Spleen (tissue), 11 donors: ENCODE measurements around the gene TAF1B. TPM values are rescaled to one million over a fixed set of nuclear protein-coding genes. Genes with fewer than 3 reads are reported as not detected.

Source experiments
- DNase-seq: peaks from one replicate; pipeline ENCODE4 v3.0.0-alpha.2; 2020
- H3K27ac ChIP-seq, 8 donors: fragments of 200-600 bp; sonication (generic) in 7 of 8; 1 replicate in 4 of 8; 2 replicates in 4 of 8; pipeline versions ENCODE4 v1.5.0 to v1.8.0; 2016 to 2021; ENCODE audit warnings: inconsistent platforms in 4 of 8, mild to moderate bottlenecking in 4 of 8, moderate library complexity in 1 of 8
- H3K27me3 ChIP-seq, 7 donors: fragments of 200-600 bp; sonication (generic) in 6 of 7; replicated peaks in 1 of 7; 1 replicate in 4 of 7; 2 replicates in 3 of 7; pipeline versions ENCODE4 v1.5.0 to v1.8.0; 2016 to 2021; ENCODE audit warnings: inconsistent platforms in 3 of 7, mild to moderate bottlenecking in 1 of 7
- H3K36me3 ChIP-seq, 6 donors: fragments of 200-600 bp; sonication (generic) in 5 of 6; 1 replicate in 4 of 6; 2 replicates in 2 of 6; pipeline versions ENCODE4 v1.5.0 to v1.8.0; 2016 to 2021; ENCODE audit warnings: inconsistent platforms in 2 of 6
- H3K4me1 ChIP-seq, 6 donors: fragments of 200-600 bp; sonication (generic) in 5 of 6; 1 replicate in 3 of 6; 2 replicates in 3 of 6; pipeline versions ENCODE4 v1.5.0 to v1.8.0; 2016 to 2021; ENCODE audit warnings: inconsistent platforms in 3 of 6
- H3K4me3 ChIP-seq, 8 donors: fragments of 200-600 bp; sonication (generic) in 7 of 8; 1 replicate in 4 of 8; 2 replicates in 4 of 8; pipeline versions ENCODE4 v1.5.0 to v1.8.0; 2016 to 2021; ENCODE audit warnings: inconsistent platforms in 4 of 8, mild to moderate bottlenecking in 4 of 8, moderate library complexity in 2 of 8
- H3K9me3 ChIP-seq, 8 donors: fragments of 200-600 bp; sonication (generic) in 7 of 8; 1 replicate in 4 of 8; 2 replicates in 4 of 8; pipeline versions ENCODE4 v1.5.0 to v1.8.0; 2016 to 2021; ENCODE audit warnings: inconsistent platforms in 4 of 8
- POLR2A ChIP-seq, 3 donors: fragments of 450-650 bp; IDR thresholded peaks; one replicate each; pipeline ENCODE4 v1.5.1; 2017; ENCODE audit warnings: antibody characterized with exemption in 3 of 3, mild to moderate bottlenecking in 1 of 3
- POLR2AphosphoS5 ChIP-seq, 3 donors: sonication (generic); formaldehyde crosslinking; IDR thresholded peaks; one replicate each; pipeline ENCODE4 v1.5.1; 2017; ENCODE audit warnings: antibody characterized with exemption in 3 of 3
- WGBS, 5 donors: extraction: QIAGEN DNeasy Blood & Tissue Kit in 3 of 5; methylation state at CpG; one replicate each; pipeline versions ENCODE4 v1.1.5 to v1.1.7; 2013 to 2018; 5-methylcytosine and 5-hydroxymethylcytosine counted together
- intact Hi-C: fragments of 100-400 bp; cut with DNase I; formaldehyde crosslinking; loops from one replicate; pipeline ENCODE4 v1.15.0; 2023; ENCODE audit warnings: low total_unique reads
- polyA plus RNA-seq, 3 donors: library from polyadenylated mRNA; stranded (reverse); fragments of 200-250 nt; gene quantifications; one replicate each; pipeline ENCODE4 v1.2.1, GENCODE V29; 2013
- total RNA-seq, 7 donors: library from RNA; depleted of rRNA in 3 of 7; stranded (reverse); fragments of >200 nt in 3 of 7; fragmentation: NEBNext Ultra II Directional in 4 of 7; extraction: Animal tissue kit (Norgen Biotek cat#: 25700) in 4 of 7; gene quantifications; one replicate each; pipeline versions ENCODE4 v1.1.0 to v1.2.1, GENCODE V29; 2016 to 2021
- TF ChIP-seq, protein P1 (sequence below), 11 experiments: fragments of 200-600 bp in 7 of 11; fragments of 450-650 bp in 4 of 11; sonication (generic) in 4 of 11; IDR thresholded peaks in 8 of 11; conservative IDR thresholded peaks in 3 of 11; 1 replicate in 7 of 11; 2 replicates in 4 of 11; pipeline versions ENCODE4 v1.4.0 to v1.8.0; 2016 to 2021; ENCODE audit warnings: antibody characterized with exemption in 11 of 11, inconsistent platforms in 4 of 11, mild to moderate bottlenecking in 1 of 11
- donor health status: healthy with polysubstance abuse.
- donor health status: DM: no; HTN: no; CAD: no; lungs with moderate emphysema.
- donor health status: DM: no; HTN: no; CAD: no.
- donor health status: Bipolar disorder and iron deficiency.
- donor health status: healthy.
- donor health status: DM: no; HTN: no; CAD: no.
- donor health status: DM: yes; HTN: yes; CAD: no.

The TAF1B gene
- total and polyA plus RNA-seq, 10 donors: 3.8 to 26.5 (median 16.7) TPM

DNA sequence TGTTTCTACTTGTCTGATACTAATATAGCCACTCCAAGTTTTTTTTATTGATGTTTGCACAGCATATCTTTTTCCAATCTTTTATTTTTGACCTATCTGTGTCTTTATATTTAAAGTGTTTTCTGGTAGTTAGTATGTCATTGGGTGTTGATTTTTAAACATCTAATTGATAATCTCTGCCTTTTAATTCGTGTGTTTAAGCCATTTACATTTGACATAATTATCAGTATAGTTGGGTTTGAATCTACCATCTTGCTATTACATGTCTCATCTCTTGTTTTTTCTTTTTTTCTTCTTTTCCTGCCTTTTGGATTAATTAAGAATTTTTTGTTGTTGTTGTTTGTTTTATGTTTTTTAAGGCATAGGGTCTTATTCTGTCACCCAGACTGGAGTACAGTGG lies 44.2 kb downstream of the TAF1B start:
- WGBS, 5 donors: 94 to 98% (median 97%) methylated on average over 1 of the region's 1 CpG
- intact Hi-C loops: no loop called here

DNA sequence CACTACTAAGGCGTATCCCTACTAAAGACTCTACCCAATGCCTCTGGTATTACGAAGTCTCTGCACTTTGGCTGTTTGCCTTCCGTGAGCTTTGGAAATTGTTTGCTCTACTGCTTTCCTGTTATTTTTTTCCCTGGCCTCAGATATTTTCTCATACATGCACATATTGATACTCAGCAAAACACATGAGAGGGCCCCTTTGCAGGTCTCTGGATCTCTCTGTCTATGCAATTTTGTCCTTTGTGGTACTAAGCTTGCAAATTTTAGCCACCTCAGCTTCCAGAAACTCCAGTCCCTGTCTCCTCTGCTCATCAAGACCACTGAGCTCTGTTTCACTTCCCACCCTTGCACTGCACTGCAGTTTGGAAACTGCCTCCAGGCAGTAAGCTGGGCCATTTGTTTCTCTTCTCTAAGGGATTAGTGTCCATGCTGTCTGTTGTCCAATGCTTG lies 46.6 kb downstream of the TAF1B start:
- TF ChIP-seq, protein P1, sequence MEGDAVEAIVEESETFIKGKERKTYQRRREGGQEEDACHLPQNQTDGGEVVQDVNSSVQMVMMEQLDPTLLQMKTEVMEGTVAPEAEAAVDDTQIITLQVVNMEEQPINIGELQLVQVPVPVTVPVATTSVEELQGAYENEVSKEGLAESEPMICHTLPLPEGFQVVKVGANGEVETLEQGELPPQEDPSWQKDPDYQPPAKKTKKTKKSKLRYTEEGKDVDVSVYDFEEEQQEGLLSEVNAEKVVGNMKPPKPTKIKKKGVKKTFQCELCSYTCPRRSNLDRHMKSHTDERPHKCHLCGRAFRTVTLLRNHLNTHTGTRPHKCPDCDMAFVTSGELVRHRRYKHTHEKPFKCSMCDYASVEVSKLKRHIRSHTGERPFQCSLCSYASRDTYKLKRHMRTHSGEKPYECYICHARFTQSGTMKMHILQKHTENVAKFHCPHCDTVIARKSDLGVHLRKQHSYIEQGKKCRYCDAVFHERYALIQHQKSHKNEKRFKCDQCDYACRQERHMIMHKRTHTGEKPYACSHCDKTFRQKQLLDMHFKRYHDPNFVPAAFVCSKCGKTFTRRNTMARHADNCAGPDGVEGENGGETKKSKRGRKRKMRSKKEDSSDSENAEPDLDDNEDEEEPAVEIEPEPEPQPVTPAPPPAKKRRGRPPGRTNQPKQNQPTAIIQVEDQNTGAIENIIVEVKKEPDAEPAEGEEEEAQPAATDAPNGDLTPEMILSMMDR (IDR thresholded peaks at IDR 0.05 in 8 of 11, conservative IDR thresholded peaks at IDR 0.05 in 3 of 11): no peak
- TF ChIP-seq POLR2A (IDR thresholded peaks at IDR 0.05) (no peak), POLR2AphosphoS5 (IDR thresholded peaks at IDR 0.05) (no peak)
- DNase-seq: no peak
- Histone ChIP-seq H3K36me3 (peaks cover 0 to 53% (median 8%) of the 10 kb centered on the region in 6 donors), H3K27ac (no peak overlapping the region), H3K4me1 (no peaks in the 10 kb centered on the region), H3K27me3 (no peaks in the 10 kb centered on the region), H3K4me3 (no peak overlapping the region), H3K9me3 (peaks cover 2 to 23% (median 18%) of the 10 kb centered on the region in 8 donors)
- 31 to 74% (median 57%) methylated on average over 3 of the region's 3 CpGs for WGBS, 5 donors
- intact Hi-C loops: no loop called here

More for the DNA sequence above, 44.2 kb downstream of the TAF1B start:
- no peaks in the 10 kb centered on the region for H3K27me3 ChIP-seq
- H3K36me3 ChIP-seq: peaks cover 0 to 68% (median 23%) of the 10 kb centered on the region in 6 donors
- no peaks in the 10 kb centered on the region for H3K4me1 ChIP-seq
- H3K4me3 ChIP-seq: no peak overlapping the region
- H3K27ac ChIP-seq: no peak overlapping the region
- DNase-seq: no peak
- peaks cover 2 to 23% (median 18%) of the 10 kb centered on the region in 8 donors for H3K9me3 ChIP-seq
- TF ChIP-seq POLR2A (IDR thresholded peaks at IDR 0.05) (no peak), POLR2AphosphoS5 (IDR thresholded peaks at IDR 0.05) (no peak)
- TF ChIP-seq, protein P1 (IDR thresholded peaks at IDR 0.05 in 8 of 11, conservative IDR thresholded peaks at IDR 0.05 in 3 of 11): no peak

DNA sequence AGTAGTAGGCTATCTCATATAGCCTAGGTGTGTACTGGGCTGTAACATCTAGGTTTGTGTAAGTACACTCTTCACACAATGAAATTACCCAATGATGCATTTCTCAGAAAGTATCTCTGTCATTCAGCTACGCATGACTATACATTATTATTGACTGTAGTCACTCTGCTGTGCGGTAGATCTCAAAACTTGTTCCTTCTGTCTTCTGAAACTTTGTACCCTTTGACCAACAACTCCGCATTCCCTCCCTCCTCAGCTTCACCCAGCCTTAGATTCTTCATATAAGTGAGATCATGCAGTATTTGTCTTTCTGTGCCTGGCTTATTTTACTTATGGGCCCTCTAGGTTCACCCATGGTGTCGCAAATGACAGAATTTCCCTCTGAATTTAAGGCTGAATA lies 49.0 kb downstream of the TAF1B start:
- whole genome bisulfite sequencing, 5 donors: 95 to 99% (median 98%) methylated on average over 4 of the region's 4 CpGs
- TF ChIP-seq POLR2A (IDR thresholded peaks at IDR 0.05) (no peak), POLR2AphosphoS5 (IDR thresholded peaks at IDR 0.05) (no peak)
- TF ChIP-seq, protein P1 (IDR thresholded peaks at IDR 0.05 in 8 of 11, conservative IDR thresholded peaks at IDR 0.05 in 3 of 11): no peak
- Histone ChIP-seq H3K36me3 (peaks cover 0 to 34% (median 10%) of the 10 kb centered on the region in 6 donors), H3K27me3 (no peaks in the 10 kb centered on the region), H3K4me3 (no peak overlapping the region), H3K4me1 (peaks cover 0 to 20% (median 2%) of the 10 kb centered on the region in 6 donors), H3K9me3 (peaks cover 0 to 11% (median 9%) of the 10 kb centered on the region in 8 donors), H3K27ac (no peak overlapping the region)
- no peak for DNase-seq
- intact Hi-C loops: no loop called here

DNA sequence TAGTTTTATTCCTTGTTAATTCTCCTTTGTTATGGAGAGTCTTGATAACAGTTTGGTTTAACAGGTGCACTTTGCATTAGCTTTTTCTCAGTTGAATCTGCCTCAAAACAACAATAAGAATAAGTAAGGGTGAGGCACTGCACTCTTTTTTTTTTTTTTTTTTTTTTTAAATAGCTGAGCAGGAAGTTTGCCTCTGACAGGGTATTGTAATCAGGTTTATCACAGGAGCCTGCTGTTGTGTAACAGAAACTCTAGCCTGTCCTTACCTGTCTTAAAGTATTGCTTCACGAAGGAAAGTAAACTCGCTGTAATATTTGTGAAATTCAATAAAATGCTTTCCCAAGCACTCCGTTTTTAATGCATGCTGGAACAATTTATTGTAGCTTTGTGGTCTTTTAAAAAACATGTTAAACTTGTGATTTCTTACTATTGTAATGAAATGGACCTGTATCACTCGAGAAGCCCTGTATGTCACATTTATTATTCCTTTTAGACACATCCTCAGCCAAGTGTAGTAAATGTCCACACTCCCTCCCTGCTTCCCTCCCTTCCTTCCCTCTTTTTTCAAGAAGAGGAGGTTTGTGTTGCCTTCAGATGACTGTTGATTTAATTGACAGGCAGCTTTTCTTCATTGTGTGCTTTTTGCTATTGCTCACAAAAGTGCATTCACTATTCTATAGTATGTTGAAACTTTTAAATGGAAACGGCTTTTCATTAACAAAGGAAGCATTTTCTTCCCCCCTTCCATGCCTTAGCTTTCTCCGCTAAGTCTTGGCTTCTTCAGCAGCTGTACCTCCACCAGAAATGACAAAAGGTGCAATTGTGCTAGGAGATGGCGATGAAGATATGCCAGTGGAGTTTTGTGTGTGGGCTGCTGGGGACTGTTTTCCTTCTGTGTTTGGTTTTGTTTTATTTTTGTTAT lies 52.7 kb downstream of the TAF1B start:
- no peaks in the 10 kb centered on the region for H3K9me3 ChIP-seq
- H3K27me3 ChIP-seq: no peaks in the 10 kb centered on the region
- peaks cover 0 to 26% (median 8%) of the 10 kb centered on the region in 6 donors for H3K4me1 ChIP-seq
- TF ChIP-seq POLR2A (IDR thresholded peaks at IDR 0.05) (no peak), POLR2AphosphoS5 (IDR thresholded peaks at IDR 0.05) (no peak)
- TF ChIP-seq, protein P1 (IDR thresholded peaks at IDR 0.05 in 8 of 11, conservative IDR thresholded peaks at IDR 0.05 in 3 of 11): no peak
- intact Hi-C loops: no loop called here
- H3K4me3 ChIP-seq: no peak overlapping the region
- peaks cover 0 to 17% (median 7%) of the 10 kb centered on the region in 6 donors for H3K36me3 ChIP-seq
- 58 to 80% (median 71%) methylated on average over 7 of the region's 7 CpGs for WGBS, 5 donors
- no peak for DNase-seq
- H3K27ac ChIP-seq: no peak overlapping the region
